H9 (cell line): ENCODE results near the gene BTG3. TPM values are rescaled to one million over a fixed set of nuclear protein-coding genes. Genes with fewer than 3 reads are reported as not detected.

Experiments used
- DNase-seq: peaks from one replicate; pipeline ENCODE4 v3.0.0-alpha.2; 2017
- H2AFZ ChIP-seq: one replicate; pipeline ENCODE4 v1.6.1; 2013; ENCODE audit warnings: mild to moderate bottlenecking, low read length, control low read depth, moderate library complexity
- H2AK5ac ChIP-seq: 2 replicates; pipeline ENCODE4 v1.6.1; 2013; ENCODE audit warnings: low read length, control low read depth, mixed read lengths; ENCODE audit not compliant: insufficient read length
- H2BK120ac ChIP-seq: one replicate; pipeline ENCODE4 v1.6.1; 2013; ENCODE audit warnings: low read depth, mild to moderate bottlenecking, low read length, control low read depth, inconsistent platforms; ENCODE audit not compliant: poor library complexity, severe bottlenecking
- H2BK12ac ChIP-seq: 2 replicates; pipeline ENCODE4 v1.6.1; 2013; ENCODE audit warnings: low read length, control low read depth, mixed read lengths, low read depth; ENCODE audit not compliant: insufficient read length
- H2BK15ac ChIP-seq: 2 replicates; pipeline ENCODE4 v1.6.1; 2013; ENCODE audit warnings: low read depth, low read length, control low read depth
- H2BK20ac ChIP-seq: one replicate; pipeline ENCODE4 v1.6.1; 2013; ENCODE audit warnings: low read depth, mild to moderate bottlenecking, low read length, control low read depth, inconsistent platforms; ENCODE audit not compliant: poor library complexity, severe bottlenecking
- H2BK5ac ChIP-seq: 2 replicates; pipeline ENCODE4 v1.6.1; 2013; ENCODE audit warnings: low read length, control low read depth, mixed read lengths; ENCODE audit not compliant: insufficient read length
- H3K14ac ChIP-seq: 2 replicates; pipeline ENCODE4 v1.6.1; 2013; ENCODE audit warnings: low read length, control low read depth; ENCODE audit not compliant: insufficient read depth
- H3K18ac ChIP-seq: 2 replicates; pipeline ENCODE4 v1.6.1; 2013; ENCODE audit warnings: low read depth, mild to moderate bottlenecking, mixed read lengths, low read length, control low read depth; ENCODE audit not compliant: insufficient read length
- H3K23ac ChIP-seq: 2 replicates; pipeline ENCODE4 v1.6.1; 2013; ENCODE audit warnings: low read length, control low read depth, mixed read lengths, low read depth; ENCODE audit not compliant: insufficient read length
- H3K23me2 ChIP-seq: 2 replicates; pipeline ENCODE4 v1.6.1; 2013; ENCODE audit warnings: low read depth, mild to moderate bottlenecking, mixed read lengths, low read length, control low read depth; ENCODE audit not compliant: insufficient read length, poor library complexity, severe bottlenecking
- H3K27ac ChIP-seq: 2 replicates; pipeline ENCODE4 v1.5.1; 2013; ENCODE audit warnings: low read length, control low read depth, mixed read lengths, low read depth; ENCODE audit not compliant: insufficient read length
- H3K27me3 ChIP-seq: 2 replicates; pipeline ENCODE4 v1.6.1; 2013; ENCODE audit warnings: low read length, control low read depth, inconsistent platforms; ENCODE audit not compliant: insufficient read depth
- H3K4ac ChIP-seq: 2 replicates; pipeline ENCODE4 v1.6.1; 2013; ENCODE audit warnings: low read depth, mild to moderate bottlenecking, control low read depth, inconsistent platforms, low read length, moderate library complexity
- H3K4me1 ChIP-seq: 2 replicates; pipeline ENCODE4 v1.6.1; 2013; ENCODE audit warnings: low read length, control low read depth, inconsistent platforms; ENCODE audit not compliant: insufficient read depth
- H3K4me2 ChIP-seq: 2 replicates; pipeline ENCODE4 v1.6.1; 2013; ENCODE audit warnings: low read length, control low read depth, mixed read lengths; ENCODE audit not compliant: insufficient read length, insufficient read depth
- H3K56ac ChIP-seq: 2 replicates; pipeline ENCODE4 v1.6.1; 2013; ENCODE audit warnings: low read depth, mild to moderate bottlenecking, mixed read lengths, low read length, control low read depth; ENCODE audit not compliant: insufficient read length
- H3K79me1 ChIP-seq: 2 replicates; pipeline ENCODE4 v1.6.1; 2013; ENCODE audit warnings: low read depth, mild to moderate bottlenecking, moderate library complexity, low read length, control low read depth, inconsistent platforms; ENCODE audit not compliant: insufficient read depth, poor library complexity, severe bottlenecking
- H3K79me2 ChIP-seq: 2 replicates; pipeline ENCODE4 v1.6.1; 2013; ENCODE audit warnings: low read length, control low read depth, inconsistent platforms; ENCODE audit not compliant: insufficient read depth
- H3K9ac ChIP-seq: 2 replicates; pipeline ENCODE4 v1.6.1; 2013; ENCODE audit warnings: low read length, control low read depth, mixed read lengths; ENCODE audit not compliant: insufficient read length; ENCODE audit errors: extremely low read depth
- H3K9me3 ChIP-seq: one replicate; pipeline ENCODE4 v1.6.1; 2013; ENCODE audit warnings: low read depth, low read length, inconsistent platforms; ENCODE audit not compliant: control insufficient read depth
- H3T11ph ChIP-seq: one replicate; pipeline ENCODE4 v1.6.1; 2013; ENCODE audit warnings: mild to moderate bottlenecking, low read length, control low read depth, inconsistent platforms
- H4K20me1 ChIP-seq: one replicate; pipeline ENCODE4 v1.6.1; 2013; ENCODE audit not compliant: control insufficient read depth, insufficient read length, insufficient read depth
- H4K5ac ChIP-seq: 2 replicates; pipeline ENCODE4 v1.6.1; 2013; ENCODE audit warnings: low read depth, mild to moderate bottlenecking, mixed read lengths, low read length, control low read depth; ENCODE audit not compliant: insufficient read length
- H4K8ac ChIP-seq: replicated peaks from 2 replicates; pipeline ENCODE4 v1.6.1; 2013; ENCODE audit warnings: low read length, control low read depth, mixed read lengths, low read depth; ENCODE audit not compliant: insufficient read length
- H4K91ac ChIP-seq: 2 replicates; pipeline ENCODE4 v1.6.1; 2013; ENCODE audit warnings: low read depth, mild to moderate bottlenecking, moderate library complexity, mixed read lengths, low read length, control low read depth; ENCODE audit not compliant: insufficient read length
- H3K27ac Mint-ChIP-seq, 3 experiments: 2 replicates in 2 of 3; 3 replicates in 1 of 3; pipeline ENCODE4 v1.8.0; 2020 to 2021; ENCODE audit warnings: mixed read lengths in 3 of 3, mild to moderate bottlenecking in 1 of 3, moderate library complexity in 1 of 3
- H3K27me3 Mint-ChIP-seq: 2 replicates; pipeline ENCODE4 v1.8.0; 2021; ENCODE audit warnings: low read depth, mild to moderate bottlenecking, moderate library complexity, mixed read lengths
- H3K36me3 Mint-ChIP-seq, 3 experiments: 2 replicates in 2 of 3; 3 replicates in 1 of 3; pipeline ENCODE4 v1.8.0; 2020 to 2021; ENCODE audit warnings: low read depth in 3 of 3, mixed read lengths in 3 of 3; ENCODE audit not compliant: insufficient read depth in 1 of 3
- H3K4me1 Mint-ChIP-seq, 2 experiments: 2 replicates each; pipeline ENCODE4 v1.8.0; 2020; ENCODE audit warnings: mixed read lengths in 2 of 2
- H3K4me3 Mint-ChIP-seq, 2 experiments: 2 replicates in 1 of 2; 3 replicates in 1 of 2; pipeline ENCODE4 v1.8.0; 2020 to 2021; ENCODE audit warnings: mild to moderate bottlenecking in 2 of 2, mixed read lengths in 2 of 2, moderate library complexity in 1 of 2
- H3K9me3 Mint-ChIP-seq, 2 experiments: 2 replicates in 1 of 2; 3 replicates in 1 of 2; pipeline ENCODE4 v1.8.0; 2020; ENCODE audit warnings: mild to moderate bottlenecking in 2 of 2, mixed read lengths in 2 of 2, moderate library complexity in 1 of 2
- WGBS: extraction: QIAGEN DNeasy Blood & Tissue Kit; methylation state at CpG from one replicate; pipeline ENCODE4 v1.1.7; 2013; ENCODE audit warnings: missing lambda C conversion rate, low lambda C conversion rate, mixed read lengths; ENCODE audit not compliant: insufficient read length; ENCODE audit errors: extremely low coverage; 5-methylcytosine and 5-hydroxymethylcytosine counted together
- total RNA-seq: library from RNA; stranded (reverse); gene quantifications from 2 replicates; pipeline ENCODE4 v1.2.1, GENCODE V29; 2021
- TF ChIP-seq, protein P1 (sequence below): fragments of 200-600 bp; sonication (generic); conservative IDR thresholded peaks from 3 replicates; pipeline ENCODE4 v1.8.0; 2021; ENCODE audit warnings: antibody characterized with exemption, mild to moderate bottlenecking

BTG3 gene
- total RNA-seq, 1 experiment from 2014 or later: 32.2 TPM

- no CpG with 5 or more reads among the region's 3 CpGs for WGBS
- Mint-ChIP-seq H3K27ac (no peak overlapping the region), H3K36me3 (peaks cover 0 to 8% (median 3%) of the 10 kb centered on the region in 3 experiments; a peak in 4 of 7 replicates), H3K4me1 (peaks cover 0 to 3% of the 10 kb centered on the region in 2 experiments; a peak in 1 of 4 replicates), H3K9me3 (peaks cover 7 to 10% of the 10 kb centered on the region in 2 experiments; a peak in 4 of 5 replicates), H3K4me3 (no peak overlapping the region), H3K27me3 (peaks cover 2% of the 10 kb centered on the region)
- TF ChIP-seq, protein P1, sequence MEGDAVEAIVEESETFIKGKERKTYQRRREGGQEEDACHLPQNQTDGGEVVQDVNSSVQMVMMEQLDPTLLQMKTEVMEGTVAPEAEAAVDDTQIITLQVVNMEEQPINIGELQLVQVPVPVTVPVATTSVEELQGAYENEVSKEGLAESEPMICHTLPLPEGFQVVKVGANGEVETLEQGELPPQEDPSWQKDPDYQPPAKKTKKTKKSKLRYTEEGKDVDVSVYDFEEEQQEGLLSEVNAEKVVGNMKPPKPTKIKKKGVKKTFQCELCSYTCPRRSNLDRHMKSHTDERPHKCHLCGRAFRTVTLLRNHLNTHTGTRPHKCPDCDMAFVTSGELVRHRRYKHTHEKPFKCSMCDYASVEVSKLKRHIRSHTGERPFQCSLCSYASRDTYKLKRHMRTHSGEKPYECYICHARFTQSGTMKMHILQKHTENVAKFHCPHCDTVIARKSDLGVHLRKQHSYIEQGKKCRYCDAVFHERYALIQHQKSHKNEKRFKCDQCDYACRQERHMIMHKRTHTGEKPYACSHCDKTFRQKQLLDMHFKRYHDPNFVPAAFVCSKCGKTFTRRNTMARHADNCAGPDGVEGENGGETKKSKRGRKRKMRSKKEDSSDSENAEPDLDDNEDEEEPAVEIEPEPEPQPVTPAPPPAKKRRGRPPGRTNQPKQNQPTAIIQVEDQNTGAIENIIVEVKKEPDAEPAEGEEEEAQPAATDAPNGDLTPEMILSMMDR: no peak
- Histone ChIP-seq H2BK5ac (no peak overlapping the region), H3K27me3 (no peaks in the 10 kb centered on the region), H4K20me1 (no peaks in the 10 kb centered on the region), H3K79me2 (no peaks in the 10 kb centered on the region), H3K79me1 (no peaks in the 10 kb centered on the region), H3K9ac (no peak overlapping the region), H3K9me3 (no peaks in the 10 kb centered on the region), H2BK15ac (no peak overlapping the region), H3K4ac (no peak overlapping the region), H2BK20ac (no peak overlapping the region), H3K56ac (no peak overlapping the region), H3K14ac (no peak overlapping the region), H4K5ac (no peak overlapping the region), H3K4me2 (no peak overlapping the region), H3K18ac (no peak overlapping the region), H2BK120ac (no peak overlapping the region), H4K91ac (no peak overlapping the region), H3K27ac (no peak overlapping the region), H2BK12ac (no peak overlapping the region), H3T11ph (no peak overlapping the region), H2AFZ (no peak overlapping the region), H2AK5ac (no peak overlapping the region), H3K23ac (no peak overlapping the region), H3K4me1 (no peaks in the 10 kb centered on the region), H4K8ac (no peak overlapping the region), H3K23me2 (no peaks in the 10 kb centered on the region)
- no peak for DNase-seq
Measured at GRCh38 chr21:17651526-17651925, 38.8 kb upstream of the BTG3 start.
